ENCODE measurements around the gene SGO1. TPM values are rescaled to one million over a fixed set of nuclear protein-coding genes. Genes with fewer than 3 reads are reported as not detected.
"Not testable (repeated sequence)": the region's sequence is repeated elsewhere in the genome, so short reads cannot be mapped to it uniquely, and the experiment has no call there.

SGO1 gene
- total RNA-seq = under 1 TPM in 1 of 2 donors, not detected in 1; 0.80 TPM
- long read RNA-seq = 0 reads

GRCh38 chr3:20185679-20186599 is at the start of gene SGO1:
Gene SGO1 (minus strand): TSS chr3:20186206. CDS start chr3:20184027, 2,179 bp downstream.
- DNase-seq (peak; percentile 100), ATAC-seq (peak; percentile 100)
- intact Hi-C loops (cut with DNase I) = loop anchor here in 1 of 2 donors (5.0 to 10.0 kb wide), 2 partner anchors 149 to 241 kb away; partner anchors contain the start of gene RAB5A

GRCh38 chr3:20235796-20236195 is 49.8 kb upstream of the SGO1 start:
- DNase-seq (no peak), ATAC-seq (no peak)
- intact Hi-C loops (cut with DNase I) = no loop called here

- intact Hi-C loops (cut with DNase I) = no loop called here
- ATAC-seq = no peak
- no peak for DNase-seq
These were observed 47.1 kb upstream of the SGO1 start for GRCh38 chr3:20232906-20233780.

- intact Hi-C loops (cut with DNase I) = no loop called here
- DNase-seq (no peak), ATAC-seq (no peak)
These were observed 44.9 kb upstream of the SGO1 start for GRCh38 chr3:20230954-20231353.

- peak in 1 of 2 donors; percentile 35 for ATAC-seq
- no peak for DNase-seq
- intact Hi-C loops (cut with DNase I) = no loop called here
These were observed 39.8 kb upstream of the SGO1 start for GRCh38 chr3:20225769-20226168.

GRCh38 chr3:20222274-20222673 is 36.3 kb upstream of the SGO1 start:
- no peak for DNase-seq
- ATAC-seq = no peak
- intact Hi-C loops (cut with DNase I) = no loop called here

- intact Hi-C loops (cut with DNase I) = no loop called here
- no peak for DNase-seq
- ATAC-seq = no peak
These were observed 32.2 kb upstream of the SGO1 start for GRCh38 chr3:20218215-20218614.

GRCh38 chr3:20215636-20216035 is 29.6 kb upstream of the SGO1 start:
- no peak for ATAC-seq
- intact Hi-C loops (cut with DNase I) = no loop called here

GRCh38 chr3:20213491-20213890 is 27.5 kb upstream of the SGO1 start:
- intact Hi-C loops (cut with DNase I); DNase-seq; ATAC-seq: not testable (repeated sequence)

More at GRCh38 chr3:20215636-20216035, 29.6 kb upstream of the SGO1 start:
- no peak for DNase-seq

- intact Hi-C loops (cut with DNase I) = not testable (repeated sequence)
These were observed 21.9 kb upstream of the SGO1 start for GRCh38 chr3:20207945-20208344.

GRCh38 chr3:20205898-20206297 is 19.9 kb upstream of the SGO1 start:
- DNase-seq; intact Hi-C loops (cut with DNase I); ATAC-seq: not testable (repeated sequence)

More at GRCh38 chr3:20207945-20208344, 21.9 kb upstream of the SGO1 start:
- DNase-seq, ATAC-seq: not testable (repeated sequence)

- no peak for DNase-seq
- intact Hi-C loops (cut with DNase I) = no loop called here
- ATAC-seq = no peak
These were observed 15.1 kb upstream of the SGO1 start for GRCh38 chr3:20201143-20201542.

GRCh38 chr3:20197775-20198174 is 11.8 kb upstream of the SGO1 start:
- intact Hi-C loops (cut with DNase I) = no loop called here
- no peak for ATAC-seq
- no peak for DNase-seq

- ATAC-seq (no peak), DNase-seq (no peak)
- intact Hi-C loops (cut with DNase I) = no loop called here
These were observed 8.9 kb upstream of the SGO1 start for GRCh38 chr3:20194793-20195460.

GRCh38 chr3:20190991-20191390 is 5.0 kb upstream of the SGO1 start:
- intact Hi-C loops (cut with DNase I) = no loop called here
- no peak for ATAC-seq
- DNase-seq = no peak

GRCh38 chr3:20186600-20187004 is 596 bp upstream of the SGO1 start:
- ATAC-seq (peak; percentile 6 to 9), DNase-seq (no peak)
- intact Hi-C loops (cut with DNase I) = loop anchor here in 1 of 2 donors (5.0 to 10.0 kb wide), 2 partner anchors 149 to 242 kb away; partner anchors contain the start of gene RAB5A

GRCh38 chr3:20185331-20185678 is 701 bp downstream of the SGO1 start:
- no peak for ATAC-seq
- intact Hi-C loops (cut with DNase I) = loop anchor here in 1 of 2 donors (5.0 to 10.0 kb wide), 2 partner anchors 148 to 241 kb away; partner anchors contain the start of gene RAB5A
- DNase-seq = no peak

GRCh38 chr3:20182206-20182605 is 3.8 kb downstream of the SGO1 start:
- DNase-seq = no peak
- no peak for ATAC-seq
- intact Hi-C loops (cut with DNase I) = loop anchor here in 1 of 2 donors (10.0 kb wide), 1 partner anchor 237 kb away; the partner anchor contains the start of gene RAB5A

- intact Hi-C loops (cut with DNase I) = loop anchor here in 1 of 2 donors (10.0 kb wide), 1 partner anchor 236 kb away; the partner anchor contains the start of gene RAB5A
- ATAC-seq = no peak
- DNase-seq = no peak
These were observed 4.7 kb downstream of the SGO1 start for GRCh38 chr3:20181276-20181675.
